Activated naive CD8-positive, alpha-beta T cell (primary cell): Measurements from ENCODE around the gene GPR55.
A peak's percentile ranks its signal among the peaks of the same experiment; 100 is the strongest.

Experiments used
- H3K27ac Mint-ChIP-seq: one replicate; pipeline ENCODE4 v1.8.0; 2021; ENCODE audit warnings: mixed read lengths
- H3K27me3 Mint-ChIP-seq: one replicate; pipeline ENCODE4 v1.8.0; 2021; ENCODE audit warnings: mixed read lengths
- H3K36me3 Mint-ChIP-seq: one replicate; pipeline ENCODE4 v1.8.0; 2021; ENCODE audit warnings: mixed read lengths
- H3K4me1 Mint-ChIP-seq: one replicate; pipeline ENCODE4 v1.8.0; 2021; ENCODE audit warnings: low read depth, mixed read lengths
- H3K4me3 Mint-ChIP-seq: one replicate; pipeline ENCODE4 v1.8.0; 2021; ENCODE audit warnings: mild to moderate bottlenecking, mixed read lengths
- H3K9me3 Mint-ChIP-seq: one replicate; pipeline ENCODE4 v1.8.0; 2021; ENCODE audit warnings: low read depth, mixed read lengths

The GPR55 gene

DNA sequence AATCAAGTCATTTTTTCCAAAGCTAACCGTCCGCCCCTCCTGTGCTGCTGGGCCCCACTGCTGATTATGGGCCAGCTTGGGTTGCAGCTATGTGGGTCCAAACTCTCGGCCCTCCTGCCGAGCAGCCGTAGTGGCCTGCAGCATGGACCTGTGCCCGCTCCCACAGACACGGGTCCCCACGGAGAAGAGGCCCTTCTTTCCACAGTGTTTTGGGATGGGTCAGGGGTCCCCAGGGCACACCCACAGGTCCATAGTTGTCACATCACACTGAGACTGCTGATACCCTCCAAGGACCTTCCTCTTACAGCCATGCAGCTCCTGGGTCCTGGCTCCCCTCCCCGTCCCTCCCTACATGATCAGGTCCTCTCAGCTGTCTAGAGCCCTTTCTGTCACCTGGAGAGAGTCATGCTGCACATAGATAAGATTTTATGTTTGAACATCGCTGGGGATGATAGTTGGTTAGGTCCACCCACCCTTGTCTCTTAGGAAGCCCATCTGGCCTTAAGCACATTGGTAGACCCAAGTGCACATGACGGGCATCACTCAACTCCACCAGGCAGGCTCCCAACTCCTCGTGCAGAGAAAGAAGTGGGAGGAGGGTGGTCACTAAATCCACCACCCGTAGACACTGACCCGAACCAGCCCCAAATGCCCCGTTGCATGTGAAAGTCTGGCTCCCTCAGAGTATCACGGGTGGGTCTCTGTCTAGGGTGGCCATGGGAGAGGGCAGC, 17.5 kb downstream of the GPR55 start:
- peaks cover 25% of the 10 kb centered on the region for H3K36me3 Mint-ChIP-seq
- H3K4me1 Mint-ChIP-seq, result peaks cover 80% of the 10 kb centered on the region
- peak overlapping the region; percentile 89 for H3K4me3 Mint-ChIP-seq

DNA sequence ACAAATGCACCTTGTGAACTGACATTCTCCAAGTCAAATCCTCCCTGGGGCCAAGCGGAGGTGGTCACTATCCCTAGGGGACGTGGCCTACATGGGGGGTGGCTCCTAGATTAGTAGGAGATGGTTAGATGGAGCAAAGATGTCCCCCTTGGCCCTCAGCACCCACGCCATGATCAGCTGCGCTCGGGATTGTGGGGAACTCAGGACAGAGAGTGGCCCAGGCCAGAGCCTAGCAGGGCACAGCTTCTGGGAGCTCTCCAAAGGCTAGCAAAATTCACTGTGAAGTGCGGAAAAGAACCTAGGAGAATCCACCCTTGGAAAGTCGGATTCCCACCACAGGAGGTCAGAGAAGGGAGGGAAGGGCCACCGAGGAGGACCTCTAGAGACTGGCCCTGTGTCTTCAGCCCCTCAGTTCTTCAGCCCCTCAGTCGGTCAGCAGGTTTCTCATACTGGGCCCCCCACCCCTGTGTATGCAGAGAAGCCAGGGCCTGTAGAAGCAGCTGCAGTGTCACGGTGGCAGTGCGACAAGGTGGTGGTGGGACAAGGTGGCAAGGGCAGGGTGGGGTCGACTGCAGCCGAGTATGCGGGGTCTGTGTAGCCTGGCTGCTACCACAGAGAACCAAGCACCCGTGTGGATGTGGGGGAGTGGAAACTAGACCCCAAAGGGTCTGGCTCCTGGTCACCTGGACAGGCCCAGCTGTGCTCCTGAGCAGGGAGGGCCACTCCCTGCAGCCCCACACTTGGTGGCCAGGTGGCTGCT, 18.4 kb downstream of the GPR55 start:
- Mint-ChIP-seq H3K9me3 (no peaks in the 10 kb centered on the region), H3K27ac (peak overlapping the region; percentile 98), H3K4me1 (peaks cover 84% of the 10 kb centered on the region), H3K27me3 (no peaks in the 10 kb centered on the region), H3K4me3 (peak overlapping the region; percentile 89), H3K36me3 (peaks cover 25% of the 10 kb centered on the region)

More for the DNA sequence above, 17.5 kb downstream of the GPR55 start:
- Mint-ChIP-seq H3K27me3 (no peaks in the 10 kb centered on the region), H3K27ac (peak overlapping the region; percentile 98), H3K9me3 (no peaks in the 10 kb centered on the region)

DNA sequence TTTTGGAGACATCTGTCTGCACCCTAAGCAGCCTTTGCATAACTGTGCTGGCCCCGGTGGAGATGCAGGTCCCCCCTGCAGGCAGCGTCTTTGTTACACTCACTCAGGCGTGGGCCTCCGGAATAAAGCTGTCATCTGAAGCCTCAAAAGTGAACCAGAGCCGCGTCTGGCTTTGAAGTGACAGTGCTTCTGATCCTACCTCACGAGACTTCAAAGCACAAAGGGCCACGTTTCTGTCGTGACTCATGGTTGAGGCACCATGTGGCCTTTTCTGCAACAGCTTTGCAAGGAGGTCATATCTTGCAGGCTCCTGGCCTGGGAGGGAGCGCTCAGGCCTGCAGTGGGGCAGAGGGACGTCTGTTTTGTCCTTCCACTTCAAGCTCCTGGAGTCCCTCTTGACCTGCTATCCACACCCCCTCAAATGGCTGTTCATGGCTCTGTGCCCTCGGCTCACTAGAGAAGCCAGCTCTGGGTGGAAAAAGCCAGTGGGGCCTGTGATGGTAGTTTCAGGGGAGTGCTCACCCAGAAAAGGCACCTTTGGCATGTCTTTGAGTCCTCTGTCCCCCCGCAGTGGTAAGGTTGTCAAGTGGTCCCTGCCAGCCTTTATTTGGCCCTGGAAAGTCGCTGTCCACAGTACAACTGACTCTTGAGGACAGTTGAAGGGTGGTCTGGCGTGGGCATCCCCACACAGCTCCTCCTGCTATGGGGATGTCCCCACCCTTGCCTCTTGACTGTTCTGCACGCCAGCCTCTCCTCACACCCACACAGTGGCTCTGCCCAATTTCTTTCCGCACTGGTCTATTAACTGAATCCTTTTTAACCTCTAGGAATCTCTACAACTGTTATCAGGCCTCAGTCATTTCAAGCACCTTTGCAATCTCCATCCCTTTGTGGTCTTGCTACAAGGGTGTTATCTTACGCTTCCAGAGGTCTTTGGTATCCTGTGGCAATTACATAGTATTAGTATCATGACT, 19.3 kb downstream of the GPR55 start:
- Mint-ChIP-seq H3K27ac (peak overlapping the region; percentile 98), H3K4me3 (peak overlapping the region; percentile 79), H3K27me3 (no peaks in the 10 kb centered on the region), H3K36me3 (peaks cover 21% of the 10 kb centered on the region), H3K4me1 (peaks cover 76% of the 10 kb centered on the region), H3K9me3 (no peaks in the 10 kb centered on the region)

DNA sequence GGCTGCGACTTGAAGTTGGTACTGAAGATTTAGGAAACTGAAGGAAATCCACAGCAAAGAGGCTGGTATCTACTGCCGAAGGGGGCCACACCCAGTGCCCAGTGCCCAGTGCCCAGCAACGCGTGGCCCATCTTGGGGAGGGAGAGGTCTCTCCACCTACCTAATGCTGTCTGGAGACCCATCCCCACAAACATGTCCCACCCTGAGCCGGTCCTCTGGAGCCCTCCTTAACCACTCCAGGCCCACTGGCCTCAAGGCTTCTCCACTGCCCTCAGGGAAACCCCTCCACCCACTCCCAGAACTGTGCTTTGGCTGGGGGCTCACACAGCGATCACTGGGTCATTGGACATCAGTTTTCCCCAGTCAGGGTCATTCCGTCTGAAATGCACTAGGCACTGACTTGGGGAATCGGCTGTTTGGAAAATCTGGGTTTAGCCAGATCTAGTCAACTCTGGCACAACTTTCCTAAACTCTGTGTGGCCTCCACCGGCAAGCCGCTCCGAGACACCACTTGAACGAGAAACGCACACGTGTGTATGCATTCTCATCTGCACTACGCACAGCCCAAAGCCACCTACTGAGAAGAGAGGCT, 20.1 kb downstream of the GPR55 start:
- Mint-ChIP-seq H3K4me3 (peak overlapping the region; percentile 79), H3K27me3 (no peaks in the 10 kb centered on the region), H3K4me1 (peaks cover 75% of the 10 kb centered on the region), H3K36me3 (peaks cover 14% of the 10 kb centered on the region), H3K9me3 (no peaks in the 10 kb centered on the region), H3K27ac (peak overlapping the region; percentile 98)

DNA sequence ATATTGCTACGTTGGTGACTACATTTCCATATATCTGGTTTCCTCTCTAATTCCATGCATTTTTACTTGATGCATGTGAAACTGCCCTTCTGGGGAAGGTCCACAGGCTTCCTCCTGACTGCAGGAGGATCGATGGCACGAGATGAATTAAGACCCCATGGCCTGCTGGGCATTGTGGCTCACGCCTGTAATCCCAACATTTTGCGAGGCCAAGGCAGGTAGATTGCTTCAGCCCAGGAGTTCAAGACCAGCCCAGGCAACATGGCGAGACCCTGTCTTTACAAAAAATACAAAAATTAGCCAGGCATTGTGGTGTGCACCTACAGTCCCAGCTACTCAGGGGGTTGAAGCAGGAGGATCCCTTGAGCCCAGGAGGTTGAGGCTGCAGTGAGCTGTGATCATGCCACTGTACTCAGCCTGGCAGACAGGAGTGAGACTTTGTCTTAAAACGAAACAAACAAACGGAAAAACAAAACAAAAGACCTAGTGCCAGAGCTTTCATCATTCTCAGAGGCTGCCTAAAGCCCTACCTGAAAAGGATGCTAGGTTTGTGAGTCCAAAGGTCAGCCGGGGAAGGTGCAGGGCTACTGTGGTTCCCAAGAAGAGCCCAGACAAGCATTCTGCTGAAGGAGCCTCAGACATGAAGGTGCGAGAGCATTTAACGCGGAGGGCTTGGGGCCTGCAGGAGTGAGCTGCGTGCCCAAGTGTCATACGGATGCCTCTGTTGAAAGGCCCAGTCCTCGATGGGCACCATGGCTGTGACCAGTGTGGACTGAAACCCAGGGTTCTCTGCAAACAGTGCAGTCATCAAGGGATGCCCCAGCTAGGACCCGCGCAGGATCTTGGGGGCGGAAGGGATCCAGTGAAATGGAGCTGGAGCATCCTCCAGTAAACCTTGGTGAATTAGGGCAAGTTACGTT, 21.6 kb downstream of the GPR55 start:
- no peaks in the 10 kb centered on the region for H3K27me3 Mint-ChIP-seq

DNA sequence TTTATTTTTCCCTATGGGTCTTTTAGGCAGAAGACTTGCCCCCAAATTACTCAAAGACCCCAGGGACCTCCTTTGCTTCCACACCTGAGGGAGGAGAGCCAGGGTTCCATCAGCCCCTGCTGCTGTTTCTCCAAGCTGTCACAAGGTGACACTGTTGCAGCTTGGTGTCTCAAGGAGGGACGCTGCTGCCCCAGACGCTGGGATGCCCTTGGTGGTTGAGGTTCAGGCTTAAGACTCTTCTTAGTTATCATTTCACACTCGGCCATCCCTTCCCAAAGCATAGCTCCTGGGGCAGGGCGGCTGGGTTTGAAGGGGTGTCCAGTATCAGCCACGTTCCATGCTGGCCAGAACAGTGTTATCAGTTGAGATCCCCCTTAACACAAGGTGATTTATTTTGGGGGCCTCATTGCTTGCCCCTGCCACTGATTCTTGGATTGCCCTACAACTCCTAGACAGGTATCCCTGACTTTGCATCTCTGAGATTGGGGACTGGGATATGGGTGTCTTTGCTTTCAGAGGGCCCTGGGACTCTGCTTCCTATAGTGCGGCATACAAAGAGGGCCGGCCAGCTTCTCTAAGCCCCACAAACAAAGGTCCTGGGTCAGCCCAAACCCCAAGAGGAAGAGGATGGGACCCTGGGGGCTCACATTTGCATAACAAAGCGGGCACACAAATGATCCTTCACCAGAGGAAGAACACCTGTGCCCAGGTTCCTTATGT, 22.7 kb downstream of the GPR55 start:
- Mint-ChIP-seq H3K9me3 (no peaks in the 10 kb centered on the region), H3K4me3 (no peak overlapping the region), H3K27ac (peak overlapping the region; percentile 54), H3K4me1 (peaks cover 60% of the 10 kb centered on the region), H3K27me3 (no peaks in the 10 kb centered on the region), H3K36me3 (peaks cover 4% of the 10 kb centered on the region)

More for the DNA sequence above, 21.6 kb downstream of the GPR55 start:
- Mint-ChIP-seq H3K9me3 (no peaks in the 10 kb centered on the region), H3K4me3 (no peak overlapping the region), H3K27ac (peak overlapping the region; percentile 70), H3K4me1 (peaks cover 68% of the 10 kb centered on the region), H3K36me3 (peaks cover 7% of the 10 kb centered on the region)

DNA sequence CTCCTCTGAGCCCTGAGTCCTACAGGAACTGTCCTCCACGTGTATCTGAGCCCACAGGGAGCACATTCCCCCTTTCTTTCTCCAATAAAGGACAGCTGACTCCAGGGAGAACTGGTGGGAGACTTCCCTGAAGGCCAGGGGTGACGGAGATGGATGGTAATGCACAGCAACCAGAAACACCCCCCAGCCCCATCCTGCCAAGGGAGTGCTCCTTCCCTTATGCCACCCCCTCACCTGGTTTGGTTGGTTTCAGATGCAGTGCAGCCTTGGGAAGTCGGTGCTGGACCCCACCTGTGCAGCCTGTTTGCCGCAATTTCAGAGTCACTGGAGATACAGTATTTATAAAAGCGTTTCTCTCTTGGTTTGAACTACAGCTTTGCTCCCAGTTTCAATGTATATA, 24.0 kb downstream of the GPR55 start:
- Mint-ChIP-seq H3K4me1 (peaks cover 53% of the 10 kb centered on the region), H3K4me3 (no peak overlapping the region), H3K27me3 (no peaks in the 10 kb centered on the region)

DNA sequence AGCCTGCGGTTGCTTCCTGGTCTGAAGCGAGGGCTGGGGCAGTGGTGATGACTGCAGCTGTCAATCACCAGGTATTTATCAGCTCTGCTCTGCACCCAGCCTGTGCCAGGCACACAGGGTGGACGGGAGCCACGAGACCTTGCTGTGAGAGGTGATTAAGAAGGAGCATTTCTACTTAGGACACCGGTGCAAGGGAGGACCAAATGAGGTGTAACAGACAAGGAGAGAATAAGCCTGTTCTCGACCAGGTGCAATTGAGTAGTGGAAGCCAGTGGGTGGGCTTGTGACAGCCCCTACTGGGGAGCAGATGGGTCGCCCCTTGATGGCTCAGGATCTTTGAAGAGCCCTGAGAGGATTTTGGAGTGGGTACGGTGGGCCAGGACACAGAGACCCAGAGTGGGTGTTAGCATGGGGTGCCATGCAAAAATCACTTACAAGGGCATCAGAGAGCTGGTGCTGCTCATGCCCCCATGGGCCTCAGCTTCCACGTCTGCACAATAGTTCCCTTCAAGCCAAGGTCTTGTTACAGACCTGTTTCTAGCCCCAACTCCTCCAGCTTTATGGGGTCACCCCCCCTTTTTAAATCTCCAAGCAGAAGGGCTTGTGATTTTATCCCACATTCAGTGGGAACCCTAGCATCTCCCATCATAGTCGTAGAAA, 24.6 kb downstream of the GPR55 start:
- Mint-ChIP-seq H3K27ac (no peak overlapping the region), H3K4me1 (peaks cover 49% of the 10 kb centered on the region), H3K4me3 (no peak overlapping the region), H3K36me3 (no peaks in the 10 kb centered on the region), H3K27me3 (no peaks in the 10 kb centered on the region), H3K9me3 (no peaks in the 10 kb centered on the region)

More for the DNA sequence above, 24.0 kb downstream of the GPR55 start:
- Mint-ChIP-seq H3K36me3 (no peaks in the 10 kb centered on the region), H3K27ac (no peak overlapping the region), H3K9me3 (no peaks in the 10 kb centered on the region)

DNA sequence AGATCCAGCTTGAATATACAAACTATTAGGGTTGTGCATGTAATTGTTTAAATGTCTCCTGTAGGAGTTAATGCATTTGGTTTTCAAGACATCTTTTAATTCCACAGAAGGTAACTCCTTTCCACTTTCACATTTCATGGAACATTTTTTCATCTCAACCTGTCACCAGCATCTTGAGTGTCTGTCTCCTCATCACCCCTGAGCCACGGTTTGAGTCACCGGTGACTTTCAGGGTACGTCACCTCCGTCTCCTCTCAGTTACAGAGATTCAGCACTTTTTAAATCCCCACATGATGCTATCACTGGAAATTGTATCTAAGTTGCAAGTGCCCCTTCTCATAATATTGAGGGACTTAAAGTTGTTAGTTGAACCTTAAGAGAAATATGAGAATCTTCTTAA, 25.3 kb downstream of the GPR55 start:
- H3K27me3 Mint-ChIP-seq, result no peaks in the 10 kb centered on the region

DNA sequence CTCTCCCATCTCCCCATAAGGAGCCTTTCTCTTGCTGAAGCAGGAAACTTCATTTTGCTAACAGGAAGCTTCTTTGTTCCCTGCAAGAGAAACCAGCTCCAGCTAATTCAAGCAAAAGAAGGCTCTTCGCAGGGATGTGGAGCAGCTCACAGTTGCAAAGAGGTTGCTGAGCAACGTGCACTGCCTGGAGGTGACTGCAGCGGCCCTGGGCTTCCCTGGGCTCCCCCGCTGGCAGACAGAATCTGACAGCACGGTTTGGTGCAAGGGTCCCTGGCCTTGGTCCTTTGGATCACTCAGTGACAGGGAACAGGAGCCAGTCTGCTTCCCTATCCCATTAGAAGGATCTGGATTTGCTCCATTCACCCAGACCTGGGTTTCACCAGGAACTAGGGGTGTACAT, 25.8 kb downstream of the GPR55 start:
- H3K36me3 Mint-ChIP-seq, result no peaks in the 10 kb centered on the region
- no peaks in the 10 kb centered on the region for H3K27me3 Mint-ChIP-seq
- no peak overlapping the region for H3K27ac Mint-ChIP-seq
- H3K4me3 Mint-ChIP-seq, result no peak overlapping the region
- H3K4me1 Mint-ChIP-seq, result peaks cover 42% of the 10 kb centered on the region
- H3K9me3 Mint-ChIP-seq, result no peaks in the 10 kb centered on the region

More for the DNA sequence above, 25.3 kb downstream of the GPR55 start:
- Mint-ChIP-seq H3K27ac (no peak overlapping the region), H3K36me3 (no peaks in the 10 kb centered on the region), H3K4me1 (peaks cover 42% of the 10 kb centered on the region), H3K4me3 (no peak overlapping the region), H3K9me3 (no peaks in the 10 kb centered on the region)

DNA sequence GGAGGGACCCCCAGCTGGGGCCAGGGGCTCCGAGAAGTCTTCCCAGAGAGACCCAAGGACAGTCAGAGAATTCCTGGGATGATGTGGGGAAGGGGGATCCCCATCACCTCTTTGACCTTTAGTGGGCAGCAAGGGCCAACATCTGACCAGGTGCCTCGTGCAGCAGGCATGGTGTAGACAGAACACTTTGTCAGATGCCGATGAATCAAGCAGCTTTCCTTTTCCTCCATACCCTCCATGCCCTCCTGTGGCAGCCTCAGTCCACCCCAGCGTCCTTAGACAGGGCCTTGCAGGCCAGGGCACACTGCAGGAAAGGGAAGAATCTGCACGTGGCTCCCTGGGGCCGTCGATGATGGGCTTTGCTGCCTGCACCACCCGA, 26.3 kb downstream of the GPR55 start:
- Mint-ChIP-seq H3K27ac (no peak overlapping the region), H3K36me3 (no peaks in the 10 kb centered on the region), H3K9me3 (no peaks in the 10 kb centered on the region), H3K4me3 (no peak overlapping the region), H3K27me3 (no peaks in the 10 kb centered on the region), H3K4me1 (peaks cover 41% of the 10 kb centered on the region)

DNA sequence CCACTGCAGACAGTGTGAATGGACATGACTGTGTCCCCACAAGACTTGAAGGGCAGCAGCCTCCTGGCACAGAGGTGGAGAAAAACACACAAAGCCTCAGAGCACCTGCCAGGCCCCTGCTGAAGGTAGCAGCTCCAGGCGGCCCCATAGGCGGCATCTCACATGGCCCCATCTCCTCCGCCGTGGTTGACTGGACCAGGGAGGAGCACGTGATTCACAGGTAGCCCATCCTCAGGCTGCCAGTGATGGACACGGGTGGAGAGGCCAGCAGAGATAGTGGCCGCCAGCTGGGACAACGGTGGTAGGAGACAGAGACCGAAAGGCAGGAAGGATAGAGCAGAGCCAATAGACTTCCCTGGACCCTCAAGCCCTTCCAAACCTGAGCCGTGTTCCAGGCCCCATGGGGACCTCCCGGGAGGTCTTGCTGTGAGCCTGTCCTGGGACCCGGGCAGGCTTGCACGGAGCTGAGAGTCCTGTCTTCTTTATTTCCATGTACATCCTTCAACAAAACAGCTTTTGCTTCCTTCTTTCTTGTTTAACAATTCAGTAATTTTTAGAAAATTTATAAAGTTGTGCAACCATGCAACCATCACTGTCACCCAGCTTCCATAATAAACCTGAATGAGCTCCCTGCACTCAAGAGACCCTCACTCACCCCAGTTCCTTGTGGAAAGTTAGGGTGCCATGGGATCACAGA, 26.9 kb downstream of the GPR55 start:
- no peaks in the 10 kb centered on the region for H3K27me3 Mint-ChIP-seq
- no peak overlapping the region for H3K4me3 Mint-ChIP-seq
- H3K27ac Mint-ChIP-seq, result no peak overlapping the region
- H3K36me3 Mint-ChIP-seq, result no peaks in the 10 kb centered on the region
- H3K4me1 Mint-ChIP-seq, result peaks cover 36% of the 10 kb centered on the region
- no peaks in the 10 kb centered on the region for H3K9me3 Mint-ChIP-seq
